AG04450 (cell line): Measurements from ENCODE around the gene KLHL41. TPM values are rescaled to one million over a fixed set of nuclear protein-coding genes. Genes with fewer than 3 reads are reported as not detected.
"Not testable (repeated sequence)": the region's sequence is repeated elsewhere in the genome, so short reads cannot be mapped to it uniquely, and the experiment has no call there.

Experiments used
- CTCF ChIA-PET: fragments of 300-600, 350-600 bp; formaldehyde crosslinking; extraction: SDS; loops from one replicate; lab custom pipeline; 2022; ENCODE audit warnings: antibody characterized with exemption, inconsistent platforms; lab: Charles Lee
- POLR2A ChIA-PET: fragments of 350-600 bp; formaldehyde crosslinking; extraction: SDS; loops from one replicate; lab custom pipeline; 2021; ENCODE audit warnings: antibody characterized with exemption, inconsistent platforms; lab: Yijun Ruan, JAX
- DNase-seq: peaks from one replicate; pipeline ENCODE4 v3.0.0-alpha.2; 2011; ENCODE audit warnings: low read depth, low spot score
- H3K27ac ChIP-seq: one replicate; pipeline ENCODE4 v1.5.1; 2012; ENCODE audit warnings: low read depth, low read length, control low read depth
- H3K27me3 ChIP-seq: one replicate; pipeline ENCODE4 v1.6.0; 2012; ENCODE audit warnings: low read length; ENCODE audit not compliant: control insufficient read depth, insufficient read depth
- H3K4me3 ChIP-seq: 2 replicates; pipeline ENCODE4 v1.5.1; 2011; ENCODE audit warnings: mild to moderate bottlenecking, low read depth, low read length, control low read depth
- H3K9me3 ChIP-seq: 2 replicates; pipeline ENCODE4 v1.5.1; 2012; ENCODE audit warnings: low read length; ENCODE audit not compliant: control insufficient read depth, insufficient read depth
- CTCF ChIP-seq: IDR thresholded peaks from 2 replicates; pipeline ENCODE4 v1.5.1; 2011; ENCODE audit warnings: low read depth, low read length, control low read depth, inconsistent platforms
- polyA plus RNA-seq: library from polyadenylated mRNA; depleted of rRNA; stranded (reverse); fragments of >200 nt; gene quantifications from 2 replicates; pipeline ENCODE4 v1.2.3, GENCODE V29; 2011; rRNA removed

KLHL41 gene
- polyA plus RNA-seq, 1 experiment, result 0.22 TPM

DNA sequence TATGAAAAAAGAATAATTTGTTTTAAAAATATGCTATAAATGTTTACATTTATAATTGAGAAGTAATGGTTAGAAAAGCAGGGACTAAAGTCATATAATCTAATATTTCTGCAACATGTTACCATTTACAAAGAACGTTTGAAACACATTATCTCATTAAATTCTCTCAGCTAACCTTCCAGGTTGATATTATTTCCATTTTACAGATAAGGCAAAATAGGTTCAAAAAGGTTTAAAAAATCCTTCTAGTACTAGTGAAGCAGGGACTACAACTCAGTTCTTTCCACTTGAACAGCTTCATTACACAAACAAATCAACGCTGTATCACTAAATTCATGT is 63.3 kb downstream of the KLHL41 start:
- H3K4me3 ChIP-seq, result peak overlapping the region; percentile 87
- ChIA-PET CTCF (interaction anchor here (0.7 to 1.4 kb wide), 3 partner anchors 45 to 251 kb away, joined by 3 to 4 read pairs (median 3); no protein-coding TSS in a partner anchor), POLR2A (interaction anchor here (0.7 to 1.0 kb wide), 2 partner anchors 61 to 68 kb away, joined by 3 to 4 read pairs; no protein-coding TSS in a partner anchor)
- H3K27me3 ChIP-seq, result no peaks in the 10 kb centered on the region
- H3K27ac ChIP-seq, result no peak overlapping the region
- no peak for DNase-seq
- no peaks in the 10 kb centered on the region; the same call in 1 of the 2 replicates for H3K9me3 ChIP-seq
- TF ChIP-seq CTCF, result no peak

DNA sequence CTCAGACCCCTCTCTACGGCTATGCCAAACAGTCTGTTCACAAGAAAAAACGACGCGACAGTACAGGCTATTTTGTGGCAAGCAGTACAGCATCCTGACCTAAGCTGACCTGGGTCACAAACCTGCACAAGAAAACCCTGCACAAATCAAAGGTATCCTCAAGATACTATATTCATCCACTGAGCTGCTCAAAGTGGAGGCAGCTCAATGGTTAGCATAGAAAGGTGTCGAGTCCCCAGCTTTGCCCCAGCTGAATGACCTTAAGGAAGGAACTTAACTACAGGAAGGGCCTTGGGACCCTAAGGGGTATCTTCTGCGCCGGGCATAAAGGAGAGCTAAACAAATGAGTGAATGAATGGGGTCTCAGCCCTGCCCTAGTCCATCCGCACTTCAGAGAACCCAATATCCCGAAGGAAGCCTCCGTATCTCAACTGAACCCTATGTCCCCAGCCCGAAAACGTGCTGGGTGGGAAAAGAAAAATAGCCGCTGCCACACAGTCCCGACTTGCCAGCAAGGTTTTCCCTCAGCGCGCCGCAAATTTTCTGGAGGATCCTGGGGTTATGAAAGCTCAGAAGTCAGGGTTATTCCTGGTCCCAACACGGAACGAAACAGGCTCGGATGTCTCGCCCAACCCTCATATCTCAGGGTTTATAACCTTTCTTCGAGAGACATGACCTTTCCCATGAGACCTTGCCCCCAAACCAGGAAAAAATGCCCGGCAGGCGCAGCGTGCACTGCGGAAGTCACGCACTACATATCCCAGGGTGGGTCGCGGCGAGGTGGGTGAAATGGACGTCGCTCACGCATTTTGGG is 63.9 kb downstream of the KLHL41 start, which contains the start of gene FASTKD1:
Gene FASTKD1 (minus strand): TSS at position 706 of the 814 bp plus-strand sequence. CDS start 1,836 bp downstream, outside the sequence.
- TF ChIP-seq CTCF, result no peak
- no peaks in the 10 kb centered on the region; the same call in 1 of the 2 replicates for H3K9me3 ChIP-seq
- ChIA-PET POLR2A (interaction anchor here (0.6 to 1.0 kb wide), 3 partner anchors 52 to 68 kb away, joined by 3 to 4 read pairs (median 3); no protein-coding TSS in a partner anchor), CTCF (interaction anchor here (0.7 to 0.9 kb wide), 3 partner anchors 45 to 251 kb away, joined by 3 to 4 read pairs (median 3); no protein-coding TSS in a partner anchor)
- DNase-seq, result peak; percentile 56
- peak within 1 kb of the TSS; percentile 39 for H3K27ac ChIP-seq
- no peaks in the 10 kb centered on the region for H3K27me3 ChIP-seq
- peak within 1 kb of the TSS; percentile 87 for H3K4me3 ChIP-seq

GRCh38 chr2:169573974-169574299 is 64.4 kb downstream of the KLHL41 start:
- TF ChIP-seq CTCF, result no peak
- CTCF ChIA-PET, result no interaction called here
- POLR2A ChIA-PET, result no interaction called here

GRCh38 chr2:169574539-169574938 is 65.0 kb downstream of the KLHL41 start:
- H3K27ac ChIP-seq, POLR2A ChIA-PET, H3K4me3 ChIP-seq, CTCF ChIA-PET, H3K9me3 ChIP-seq, DNase-seq, H3K27me3 ChIP-seq: not testable (repeated sequence)

More at GRCh38 chr2:169573974-169574299, 64.4 kb downstream of the KLHL41 start:
- peak overlapping the region; percentile 87 for H3K4me3 ChIP-seq
- no peaks in the 10 kb centered on the region; the same call in 1 of the 2 replicates for H3K9me3 ChIP-seq
- no peak for DNase-seq
- H3K27me3 ChIP-seq, result no peaks in the 10 kb centered on the region
- H3K27ac ChIP-seq, result no peak overlapping the region

- H3K27ac ChIP-seq, H3K9me3 ChIP-seq, H3K4me3 ChIP-seq, CTCF ChIA-PET, POLR2A ChIA-PET, H3K27me3 ChIP-seq, DNase-seq: not testable (repeated sequence)
These were observed 65.8 kb downstream of the KLHL41 start for GRCh38 chr2:169575264-169575663.

Other genes starting within 250 kb of the KLHL41 start
- not detected in 2 replicates for gene LRP2, start 147.2 kb upstream of the KLHL41 start, polyA plus RNA-seq
- gene BBS5, start 30.2 kb upstream of the KLHL41 start, polyA plus RNA-seq, result 2.0 and 2.1 TPM in 2 replicates
- gene FASTKD1, start 64.2 kb downstream of the KLHL41 start, polyA plus RNA-seq, result 15.8 and 23.1 TPM in 2 replicates
- gene PPIG, start 74.6 kb downstream of the KLHL41 start, polyA plus RNA-seq, result 26.9 and 47.1 TPM in 2 replicates
- gene CFAP210, start 184.7 kb downstream of the KLHL41 start, polyA plus RNA-seq, result not detected in 2 replicates
- 1.3 and 1.9 TPM in 2 replicates for gene PHOSPHO2, start 184.8 kb downstream of the KLHL41 start, polyA plus RNA-seq
- 5.9 and 8.0 TPM in 2 replicates for gene KLHL23, start 224.1 kb downstream of the KLHL41 start, polyA plus RNA-seq